Sigmoid colon (tissue), 7 donors: ENCODE data around the gene TOGARAM2. TPM values are rescaled to one million over a fixed set of nuclear protein-coding genes. Genes with fewer than 3 reads are reported as not detected.

Experiments used
- DNase-seq: peaks from one replicate; pipeline ENCODE4 v3.0.0-alpha.2; 2019
- H3K27ac ChIP-seq, 4 donors: fragments of 200-600 bp; sonication (generic); one replicate each; pipeline ENCODE4 v1.5.1; 2016 to 2019; ENCODE audit warnings: mild to moderate bottlenecking in 1 of 4
- H3K27me3 ChIP-seq, 3 donors: fragments of 200-600 bp; sonication (generic); one replicate each; pipeline ENCODE4 v1.5.1; 2019; ENCODE audit warnings: mild to moderate bottlenecking in 1 of 3
- H3K36me3 ChIP-seq, 4 donors: fragments of 200-600 bp; sonication (generic); one replicate each; pipeline ENCODE4 v1.5.1; 2016 to 2019
- H3K4me1 ChIP-seq, 4 donors: fragments of 200-600 bp; sonication (generic); one replicate each; pipeline ENCODE4 v1.5.1; 2017 to 2019
- H3K4me3 ChIP-seq, 4 donors: fragments of 200-600 bp; sonication (generic); one replicate each; pipeline ENCODE4 v1.5.1; 2017 to 2019; ENCODE audit warnings: mild to moderate bottlenecking in 2 of 4, moderate library complexity in 1 of 4
- H3K9me3 ChIP-seq, 4 donors: fragments of 200-600 bp in 3 of 4; sonication (generic) in 3 of 4; one replicate each; pipeline versions ENCODE4 v1.5.1 to v1.6.1; 2013 to 2019
- CTCF ChIP-seq, 4 experiments: fragments of 450-650 bp in 3 of 4; fragments of 200-600 bp in 1 of 4; IDR thresholded peaks; one replicate each; pipeline ENCODE4 v1.5.1; 2016 to 2019; ENCODE audit warnings: antibody characterized with exemption in 4 of 4, mild to moderate bottlenecking in 3 of 4, moderate library complexity in 2 of 4
- EP300 ChIP-seq, 4 donors: sonication (generic); formaldehyde crosslinking; IDR thresholded peaks; one replicate each; pipeline ENCODE4 v1.6.1; 2017; ENCODE audit warnings: antibody characterized with exemption in 4 of 4
- POLR2A ChIP-seq, 2 donors: fragments of 450-650 bp; IDR thresholded peaks; one replicate each; pipeline ENCODE4 v1.6.1; 2016; ENCODE audit warnings: antibody characterized with exemption in 2 of 2, mild to moderate bottlenecking in 2 of 2, moderate library complexity in 2 of 2
- POLR2AphosphoS5 ChIP-seq, 4 donors: sonication (generic); formaldehyde crosslinking; IDR thresholded peaks; one replicate each; pipeline ENCODE4 v1.6.1; 2017; ENCODE audit warnings: antibody characterized with exemption in 4 of 4
- WGBS, 2 donors: extraction: QIAGEN DNeasy Blood & Tissue Kit; methylation state at CpG; one replicate each; pipeline ENCODE4 v1.1.7; 2013; 5-methylcytosine and 5-hydroxymethylcytosine counted together
- intact Hi-C: fragments of 100-400 bp; cut with DNase I; formaldehyde crosslinking; loops from one replicate; pipeline ENCODE4 v1.15.1; 2023
- polyA plus RNA-seq, 3 donors: library from polyadenylated mRNA; stranded (reverse); fragments of 200-250 nt; gene quantifications; one replicate each; pipeline ENCODE4 v1.2.3, GENCODE V29; 2013
- total RNA-seq, 4 donors: library from RNA; depleted of rRNA; stranded (reverse); fragments of >200 nt; gene quantifications; one replicate each; pipeline ENCODE4 v1.1.0, GENCODE V29; 2016
- donor health status: healthy with polysubstance abuse.
- donor health status: Bipolar disorder and iron deficiency.
- donor health status: healthy.

TOGARAM2 gene
- total and polyA plus RNA-seq, 7 donors: 0.23 to 3.2 (median 0.82) TPM; not detected in 2

- Histone ChIP-seq H3K36me3 (no peaks in the 10 kb centered on the region), H3K4me3 (no peak overlapping the region), H3K27ac (no peak overlapping the region), H3K27me3 (no peaks in the 10 kb centered on the region), H3K4me1 (no peaks in the 10 kb centered on the region), H3K9me3 (no peaks in the 10 kb centered on the region)
- intact Hi-C loops: no loop called here
- DNase-seq: peak; percentile 48
- TF ChIP-seq EP300 (IDR thresholded peaks at IDR 0.05) (no peak), POLR2A (IDR thresholded peaks at IDR 0.05) (no peak), POLR2AphosphoS5 (IDR thresholded peaks at IDR 0.05) (no peak), CTCF (IDR thresholded peaks at IDR 0.05) (no peak)
- WGBS, 2 donors: 85 to 87% methylated on average over 6 of the region's 6 CpGs
Measured at GRCh38 chr2:28970464-28971160, 10.5 kb upstream of the TOGARAM2 start.

- Histone ChIP-seq H3K27ac (no peak overlapping the region), H3K27me3 (no peaks in the 10 kb centered on the region), H3K36me3 (no peaks in the 10 kb centered on the region), H3K4me3 (no peak overlapping the region), H3K4me1 (peaks cover 0 to 5% (median 0%) of the 10 kb centered on the region in 4 donors), H3K9me3 (no peaks in the 10 kb centered on the region)
- intact Hi-C loops: no loop called here
- WGBS, 2 donors: 63 to 72% methylated on average over 6 of the region's 6 CpGs
- peak; percentile 13 for DNase-seq
- TF ChIP-seq EP300 (IDR thresholded peaks at IDR 0.05) (no peak), POLR2AphosphoS5 (IDR thresholded peaks at IDR 0.05) (no peak)
Measured at GRCh38 chr2:28972778-28973335, 8.2 kb upstream of the TOGARAM2 start.

GRCh38 chr2:28974252-28974651 is 6.8 kb upstream of the TOGARAM2 start:
- WGBS, 2 donors: 91 to 95% methylated on average over 4 of the region's 4 CpGs
- Histone ChIP-seq H3K27me3 (no peaks in the 10 kb centered on the region), H3K27ac (no peak overlapping the region), H3K36me3 (no peaks in the 10 kb centered on the region), H3K9me3 (no peaks in the 10 kb centered on the region), H3K4me1 (peaks cover 0 to 5% (median 0%) of the 10 kb centered on the region in 4 donors), H3K4me3 (no peak overlapping the region)
- TF ChIP-seq POLR2A (IDR thresholded peaks at IDR 0.05): no peak
- TF ChIP-seq POLR2AphosphoS5 (IDR thresholded peaks at IDR 0.05): no peak
- no peak for TF ChIP-seq EP300 (IDR thresholded peaks at IDR 0.05)
- no peak for TF ChIP-seq CTCF (IDR thresholded peaks at IDR 0.05)
- DNase-seq: no peak
- intact Hi-C loops: no loop called here

- no peaks in the 10 kb centered on the region for H3K36me3 ChIP-seq
- H3K27me3 ChIP-seq: no peaks in the 10 kb centered on the region
- no peak overlapping the region for H3K27ac ChIP-seq
- no peak overlapping the region for H3K4me3 ChIP-seq
- no peaks in the 10 kb centered on the region for H3K9me3 ChIP-seq
- intact Hi-C loops: no loop called here
- 93 to 100% methylated on average over 1 of the region's 1 CpG for WGBS, 2 donors
- TF ChIP-seq POLR2AphosphoS5 (IDR thresholded peaks at IDR 0.05): no peak
- no peak for TF ChIP-seq POLR2A (IDR thresholded peaks at IDR 0.05)
- no peak for TF ChIP-seq CTCF (IDR thresholded peaks at IDR 0.05)
- no peak for TF ChIP-seq EP300 (IDR thresholded peaks at IDR 0.05)
- H3K4me1 ChIP-seq: peaks cover 0 to 18% (median 9%) of the 10 kb centered on the region in 4 donors
- peak; percentile 24 for DNase-seq
Measured at GRCh38 chr2:28975671-28976070, 5.4 kb upstream of the TOGARAM2 start.

- no peak overlapping the region for H3K4me3 ChIP-seq
- 56 to 84% methylated on average over 3 of the region's 3 CpGs for WGBS, 2 donors
- H3K4me1 ChIP-seq: peaks cover 0 to 27% (median 18%) of the 10 kb centered on the region in 4 donors
- TF ChIP-seq EP300 (IDR thresholded peaks at IDR 0.05) (no peak), POLR2AphosphoS5 (IDR thresholded peaks at IDR 0.05) (no peak), POLR2A (IDR thresholded peaks at IDR 0.05) (no peak), CTCF (IDR thresholded peaks at IDR 0.05) (no peak)
- H3K27me3 ChIP-seq: no peaks in the 10 kb centered on the region
- intact Hi-C loops: no loop called here
- no peak overlapping the region for H3K27ac ChIP-seq
- H3K36me3 ChIP-seq: no peaks in the 10 kb centered on the region
- H3K9me3 ChIP-seq: no peaks in the 10 kb centered on the region
- peak; percentile 56 for DNase-seq
Measured at GRCh38 chr2:28976584-28976983, 4.5 kb upstream of the TOGARAM2 start.
